PC-3 (cell line): ENCODE results near the gene TOX4.

Experiments used
- EZH2 ChIP-seq: fragments of 300-600 bp; sonication (generic); IDR thresholded peaks from one replicate; pipeline ENCODE4 v1.6.1; 2017; ENCODE audit warnings: antibody characterized with exemption, mild to moderate bottlenecking, low read length; ENCODE audit not compliant: unreplicated experiment
- EZH2phosphoT487 ChIP-seq: fragments of 300-600 bp; sonication (generic); IDR thresholded peaks from 2 replicates; pipeline ENCODE4 v1.6.1; 2018; ENCODE audit warnings: mild to moderate bottlenecking, antibody characterized with exemption, low read length, borderline replicate concordance
- TF ChIP-seq, protein P1 (sequence below): fragments of 300-600 bp; sonication (generic); conservative IDR thresholded peaks from 2 replicates; pipeline ENCODE4 v1.5.1; 2017; ENCODE audit warnings: antibody characterized with exemption, low read depth, mild to moderate bottlenecking, low read length

DNA sequence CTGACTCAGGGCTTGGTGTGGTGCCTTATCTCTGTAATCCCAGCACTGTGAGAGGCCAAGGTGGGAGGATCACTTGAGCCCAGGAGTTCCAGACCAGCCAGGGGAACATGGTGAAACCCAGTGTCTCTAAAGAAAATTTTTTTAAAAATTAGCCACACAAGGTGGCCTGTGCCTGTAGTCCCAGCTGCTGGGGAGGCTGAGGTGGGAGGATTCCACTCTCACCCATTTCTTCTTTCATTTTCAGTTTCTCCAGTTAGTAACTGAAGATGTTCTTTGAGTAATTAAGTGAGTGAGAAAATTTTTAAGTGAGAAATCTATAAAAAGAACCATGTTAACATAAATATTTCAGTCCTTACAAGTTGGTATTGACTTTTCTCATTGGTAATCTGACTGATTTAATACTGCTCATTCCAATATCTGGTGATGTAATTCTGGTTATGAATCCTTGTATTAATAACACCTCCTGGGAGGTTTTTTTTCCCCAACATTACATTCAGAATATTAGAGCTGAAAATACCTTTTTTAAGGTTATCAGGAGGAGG, 28.1 kb downstream of the TOX4 start:
- TF ChIP-seq, protein P1, sequence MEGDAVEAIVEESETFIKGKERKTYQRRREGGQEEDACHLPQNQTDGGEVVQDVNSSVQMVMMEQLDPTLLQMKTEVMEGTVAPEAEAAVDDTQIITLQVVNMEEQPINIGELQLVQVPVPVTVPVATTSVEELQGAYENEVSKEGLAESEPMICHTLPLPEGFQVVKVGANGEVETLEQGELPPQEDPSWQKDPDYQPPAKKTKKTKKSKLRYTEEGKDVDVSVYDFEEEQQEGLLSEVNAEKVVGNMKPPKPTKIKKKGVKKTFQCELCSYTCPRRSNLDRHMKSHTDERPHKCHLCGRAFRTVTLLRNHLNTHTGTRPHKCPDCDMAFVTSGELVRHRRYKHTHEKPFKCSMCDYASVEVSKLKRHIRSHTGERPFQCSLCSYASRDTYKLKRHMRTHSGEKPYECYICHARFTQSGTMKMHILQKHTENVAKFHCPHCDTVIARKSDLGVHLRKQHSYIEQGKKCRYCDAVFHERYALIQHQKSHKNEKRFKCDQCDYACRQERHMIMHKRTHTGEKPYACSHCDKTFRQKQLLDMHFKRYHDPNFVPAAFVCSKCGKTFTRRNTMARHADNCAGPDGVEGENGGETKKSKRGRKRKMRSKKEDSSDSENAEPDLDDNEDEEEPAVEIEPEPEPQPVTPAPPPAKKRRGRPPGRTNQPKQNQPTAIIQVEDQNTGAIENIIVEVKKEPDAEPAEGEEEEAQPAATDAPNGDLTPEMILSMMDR = no peak
- TF ChIP-seq EZH2 = no peak
- TF ChIP-seq EZH2phosphoT487 = no peak
